Epithelial cell of proximal tubule (primary cell): Measurements from ENCODE around the gene SORCS2. TPM values are rescaled to one million over a fixed set of nuclear protein-coding genes. Genes with fewer than 3 reads are reported as not detected.

ENCODE experiments used
- DNase-seq: peaks from one replicate; pipeline ENCODE4 v3.0.0-alpha.2; 2011; ENCODE audit warnings: low read depth
- H3K4me3 ChIP-seq: 2 replicates; pipeline ENCODE4 v1.5.1; 2011; ENCODE audit warnings: low read depth, mild to moderate bottlenecking, low read length
- CTCF ChIP-seq: conservative IDR thresholded peaks from 2 replicates; pipeline ENCODE4 v1.5.1; 2012; ENCODE audit warnings: low read depth, mild to moderate bottlenecking, low read length
- total RNA-seq: library from RNA; depleted of rRNA; stranded (reverse); fragments of >200 nt; gene quantifications from 2 replicates; pipeline ENCODE4 v1.2.3, GENCODE V29; 2015

The SORCS2 gene
- total RNA-seq, 1 donor from 2014 or later, result 0.29 TPM

- no peak overlapping the region for H3K4me3 ChIP-seq
- no peak for DNase-seq
- no peak for TF ChIP-seq CTCF
Measured at GRCh38 chr4:7623468-7623867, 431.1 kb downstream of the SORCS2 start.

GRCh38 chr4:7624396-7624980, 432.1 kb downstream of the SORCS2 start:
- TF ChIP-seq CTCF, result no peak
- no peak overlapping the region for H3K4me3 ChIP-seq
- no peak for DNase-seq

GRCh38 chr4:7625071-7625470, 432.7 kb downstream of the SORCS2 start:
- H3K4me3 ChIP-seq, result no peak overlapping the region
- TF ChIP-seq CTCF, result no peak
- DNase-seq, result no peak

- DNase-seq, result no peak
Measured at GRCh38 chr4:7626531-7626930, 434.2 kb downstream of the SORCS2 start.

GRCh38 chr4:7627251-7628250, 435.2 kb downstream of the SORCS2 start:
- no peak for TF ChIP-seq CTCF
- no peak for DNase-seq
- no peak overlapping the region for H3K4me3 ChIP-seq

More at GRCh38 chr4:7626531-7626930, 434.2 kb downstream of the SORCS2 start:
- no peak overlapping the region for H3K4me3 ChIP-seq
- no peak for TF ChIP-seq CTCF

- no peak for TF ChIP-seq CTCF
- H3K4me3 ChIP-seq, result no peak overlapping the region
- no peak for DNase-seq
Measured at GRCh38 chr4:7628432-7628831, 436.1 kb downstream of the SORCS2 start.
